ENCODE data around the gene USP31.

USP31 gene

DNA sequence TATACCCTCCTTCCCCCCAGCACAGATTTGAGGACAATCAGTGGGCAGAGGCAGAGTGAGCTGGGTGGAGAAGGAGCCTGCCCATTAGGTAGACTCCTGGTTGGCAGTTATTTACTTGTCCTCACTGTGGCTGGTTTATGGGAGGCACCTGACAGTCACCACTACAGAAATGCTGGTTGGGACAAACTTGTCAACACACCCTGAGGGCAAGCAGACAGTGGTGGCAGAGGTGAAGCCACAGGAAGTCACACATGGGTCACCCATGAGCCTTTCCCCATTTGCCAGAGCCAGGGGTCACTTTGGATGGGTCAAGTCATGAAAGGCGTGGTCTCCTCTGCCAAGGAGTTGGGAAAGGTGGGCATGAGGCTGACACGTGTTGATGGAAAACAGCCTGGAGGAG is 39.7 kb upstream of the USP31 start:
- intact Hi-C loops (cut with DNase I; ENCODE audit: low total_unique reads): loop anchor here (10.0 kb wide), 1 partner anchor 194 kb away; no protein-coding TSS in a partner anchor
- H3K4me3 ChIP-seq: no peak overlapping the region
- TF ChIP-seq, protein P1, sequence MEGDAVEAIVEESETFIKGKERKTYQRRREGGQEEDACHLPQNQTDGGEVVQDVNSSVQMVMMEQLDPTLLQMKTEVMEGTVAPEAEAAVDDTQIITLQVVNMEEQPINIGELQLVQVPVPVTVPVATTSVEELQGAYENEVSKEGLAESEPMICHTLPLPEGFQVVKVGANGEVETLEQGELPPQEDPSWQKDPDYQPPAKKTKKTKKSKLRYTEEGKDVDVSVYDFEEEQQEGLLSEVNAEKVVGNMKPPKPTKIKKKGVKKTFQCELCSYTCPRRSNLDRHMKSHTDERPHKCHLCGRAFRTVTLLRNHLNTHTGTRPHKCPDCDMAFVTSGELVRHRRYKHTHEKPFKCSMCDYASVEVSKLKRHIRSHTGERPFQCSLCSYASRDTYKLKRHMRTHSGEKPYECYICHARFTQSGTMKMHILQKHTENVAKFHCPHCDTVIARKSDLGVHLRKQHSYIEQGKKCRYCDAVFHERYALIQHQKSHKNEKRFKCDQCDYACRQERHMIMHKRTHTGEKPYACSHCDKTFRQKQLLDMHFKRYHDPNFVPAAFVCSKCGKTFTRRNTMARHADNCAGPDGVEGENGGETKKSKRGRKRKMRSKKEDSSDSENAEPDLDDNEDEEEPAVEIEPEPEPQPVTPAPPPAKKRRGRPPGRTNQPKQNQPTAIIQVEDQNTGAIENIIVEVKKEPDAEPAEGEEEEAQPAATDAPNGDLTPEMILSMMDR (IDR thresholded peaks at IDR 0.05): no peak
- H3K9me3 ChIP-seq: no peaks in the 10 kb centered on the region
- H3K36me3 ChIP-seq: peaks cover 0 to 13% (median 0%) of the 10 kb centered on the region in 3 donors
- no peak overlapping the region for H3K27ac ChIP-seq
- no peaks in the 10 kb centered on the region for H3K4me1 ChIP-seq
- H3K27me3 ChIP-seq: peaks cover 0 to 42% of the 10 kb centered on the region in 2 donors
- no peak for DNase-seq

DNA sequence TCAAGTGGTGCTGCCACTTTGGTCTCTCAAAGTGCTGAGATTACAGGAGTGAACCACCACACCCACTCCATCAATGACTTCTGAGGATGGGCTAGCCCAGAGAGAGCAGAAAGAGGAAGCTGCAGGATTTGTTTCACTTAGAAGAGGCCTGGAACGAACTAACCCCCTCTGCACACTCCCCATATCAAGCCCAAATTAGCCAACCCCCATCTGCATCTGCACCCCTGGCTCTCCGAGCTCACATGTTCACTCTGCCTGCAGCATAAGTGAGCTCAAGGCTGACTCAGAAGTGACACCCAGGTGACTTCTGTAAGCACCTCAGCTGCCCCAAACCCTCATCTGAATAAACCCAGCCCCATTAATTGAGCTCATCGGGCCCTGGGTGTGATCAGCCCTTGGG is 38.1 kb upstream of the USP31 start:
- H3K27me3 ChIP-seq: peaks cover 0 to 58% of the 10 kb centered on the region in 2 donors
- no peak overlapping the region for H3K27ac ChIP-seq
- H3K4me3 ChIP-seq: no peak overlapping the region
- TF ChIP-seq, protein P1 (IDR thresholded peaks at IDR 0.05): no peak
- intact Hi-C loops (cut with DNase I; ENCODE audit: low total_unique reads): loop anchor here (10.0 kb wide), 1 partner anchor 193 kb away; no protein-coding TSS in a partner anchor
- H3K4me1 ChIP-seq: peaks cover 0 to 11% (median 10%) of the 10 kb centered on the region in 4 donors
- no peak for DNase-seq
- H3K36me3 ChIP-seq: peaks cover 0 to 11% (median 0%) of the 10 kb centered on the region in 3 donors
- H3K9me3 ChIP-seq: no peaks in the 10 kb centered on the region

DNA sequence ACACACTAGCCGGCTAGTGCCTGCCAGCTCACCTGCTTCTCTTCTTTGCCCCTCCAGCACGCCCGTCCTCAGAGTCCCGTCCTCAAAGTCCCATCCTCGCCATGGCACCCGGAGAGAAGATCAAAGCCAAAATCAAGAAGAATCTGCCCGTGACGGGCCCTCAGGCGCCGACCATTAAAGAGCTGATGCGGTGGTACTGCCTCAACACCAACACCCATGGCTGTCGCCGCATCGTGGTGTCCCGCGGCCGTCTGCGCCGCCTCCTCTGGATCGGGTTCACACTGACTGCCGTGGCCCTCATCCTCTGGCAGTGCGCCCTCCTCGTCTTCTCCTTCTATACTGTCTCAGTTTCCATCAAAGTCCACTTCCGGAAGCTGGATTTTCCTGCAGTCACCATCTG is 36.9 kb upstream of the USP31 start:
- TF ChIP-seq, protein P1 (IDR thresholded peaks at IDR 0.05): no peak
- DNase-seq: no peak
- intact Hi-C loops (cut with DNase I; ENCODE audit: low total_unique reads): loop anchor here (10.0 kb wide), 1 partner anchor 191 kb away; no protein-coding TSS in a partner anchor

DNA sequence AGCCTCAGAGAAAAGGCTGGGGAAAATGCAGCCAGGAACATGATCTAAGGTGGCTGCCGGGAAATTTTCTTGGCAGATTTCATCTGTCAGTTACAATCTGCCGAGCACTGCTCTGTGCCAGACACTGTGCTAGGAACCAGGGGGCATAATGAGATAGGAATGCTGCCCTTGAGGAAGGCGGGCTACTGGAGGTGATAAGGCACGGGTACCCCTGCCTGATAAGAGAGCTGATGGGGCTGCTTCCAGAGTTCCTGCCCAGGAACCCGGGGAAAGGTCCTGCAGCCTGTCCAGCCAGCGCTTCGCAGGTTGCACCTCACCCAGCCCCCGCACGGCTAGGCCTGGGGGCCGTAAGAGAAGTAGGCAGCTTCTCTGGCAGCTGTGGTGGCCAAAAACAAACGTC is 36.4 kb upstream of the USP31 start:
- TF ChIP-seq, protein P1 (IDR thresholded peaks at IDR 0.05): no peak
- Histone ChIP-seq H3K9me3 (no peaks in the 10 kb centered on the region), H3K27ac (no peak overlapping the region), H3K4me1 (peaks cover 0 to 15% (median 12%) of the 10 kb centered on the region in 4 donors), H3K36me3 (peaks cover 0 to 11% (median 0%) of the 10 kb centered on the region in 3 donors), H3K27me3 (peaks cover 0 to 74% of the 10 kb centered on the region in 2 donors), H3K4me3 (no peak overlapping the region)
- no peak for DNase-seq
- intact Hi-C loops (cut with DNase I; ENCODE audit: low total_unique reads): loop anchor here (10.0 kb wide), 1 partner anchor 191 kb away; no protein-coding TSS in a partner anchor

More for the DNA sequence above, 36.9 kb upstream of the USP31 start:
- Histone ChIP-seq H3K4me1 (peaks cover 0 to 15% (median 12%) of the 10 kb centered on the region in 4 donors), H3K27ac (no peak overlapping the region), H3K36me3 (peaks cover 0 to 11% (median 0%) of the 10 kb centered on the region in 3 donors), H3K4me3 (no peak overlapping the region), H3K9me3 (no peaks in the 10 kb centered on the region), H3K27me3 (peaks cover 0 to 70% of the 10 kb centered on the region in 2 donors)

DNA sequence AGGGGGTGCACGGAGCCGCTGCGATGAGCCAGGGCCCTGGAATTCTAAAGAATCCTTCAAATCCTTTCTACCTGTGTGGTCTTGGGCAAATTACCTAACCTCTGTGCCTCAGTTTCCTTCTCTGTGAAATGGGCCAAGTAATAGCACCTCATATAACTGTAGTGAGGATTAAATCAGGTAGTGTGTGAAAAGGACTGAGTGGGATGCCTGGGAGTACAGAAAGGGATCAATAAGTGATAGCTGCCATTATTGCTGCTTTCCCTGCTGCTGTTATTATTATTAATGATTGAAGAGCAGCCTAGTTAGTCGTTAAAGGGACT is 34.3 kb upstream of the USP31 start:
- Histone ChIP-seq H3K27ac (no peak overlapping the region), H3K4me1 (peaks cover 0 to 15% (median 12%) of the 10 kb centered on the region in 4 donors), H3K4me3 (no peak overlapping the region), H3K9me3 (no peaks in the 10 kb centered on the region), H3K36me3 (no peaks in the 10 kb centered on the region), H3K27me3 (peaks cover 0 to 80% of the 10 kb centered on the region in 2 donors)
- no peak for DNase-seq
- TF ChIP-seq, protein P1 (IDR thresholded peaks at IDR 0.05): no peak
- intact Hi-C loops (cut with DNase I; ENCODE audit: low total_unique reads): loop anchor here (2.0 to 10.0 kb wide), 2 partner anchors 189 to 251 kb away; no protein-coding TSS in a partner anchor
